Left cardiac atrium (tissue), 4 donors: ENCODE results near the gene RAD18. TPM values are rescaled to one million over a fixed set of nuclear protein-coding genes. Genes with fewer than 3 reads are reported as not detected.

Source experiments
- ATAC-seq, 2 donors: fragments of 200-7000 bp; cut with Tn5 transposase; one replicate each; pipeline ENCODE4 v1.9.1; 2020; ENCODE audit warnings: mild to moderate bottlenecking in 2 of 2, moderate library complexity in 2 of 2
- DNase-seq: peaks from one replicate; pipeline ENCODE4 v3.0.0-alpha.2; 2020
- intact Hi-C, 2 donors: fragments of 100-400 bp; cut with DNase I; formaldehyde crosslinking; loops; one replicate each; pipeline versions ENCODE4 v1.14.1 to v1.15.1; 2022 to 2023
- total RNA-seq, 2 donors: library from RNA; stranded (reverse); fragmentation: NEBNext Ultra II Directional; extraction: Animal tissue kit (Norgen Biotek cat#: 25700); gene quantifications; one replicate each; pipeline ENCODE4 v1.2.1, GENCODE V29; 2021
- donor health status: DM: no; HTN: yes; CAD: no.
- donor health status: DM: no; HTN: yes; CAD: no; lungs with severe emphysema.
- donor health status: DM: yes; HTN: yes; CAD: no.
- donor health status: Dilated cardiomyopathy.

RAD18 gene
- total RNA-seq, 2 donors from 2014 or later, result 4.2 to 13.5 TPM

DNA sequence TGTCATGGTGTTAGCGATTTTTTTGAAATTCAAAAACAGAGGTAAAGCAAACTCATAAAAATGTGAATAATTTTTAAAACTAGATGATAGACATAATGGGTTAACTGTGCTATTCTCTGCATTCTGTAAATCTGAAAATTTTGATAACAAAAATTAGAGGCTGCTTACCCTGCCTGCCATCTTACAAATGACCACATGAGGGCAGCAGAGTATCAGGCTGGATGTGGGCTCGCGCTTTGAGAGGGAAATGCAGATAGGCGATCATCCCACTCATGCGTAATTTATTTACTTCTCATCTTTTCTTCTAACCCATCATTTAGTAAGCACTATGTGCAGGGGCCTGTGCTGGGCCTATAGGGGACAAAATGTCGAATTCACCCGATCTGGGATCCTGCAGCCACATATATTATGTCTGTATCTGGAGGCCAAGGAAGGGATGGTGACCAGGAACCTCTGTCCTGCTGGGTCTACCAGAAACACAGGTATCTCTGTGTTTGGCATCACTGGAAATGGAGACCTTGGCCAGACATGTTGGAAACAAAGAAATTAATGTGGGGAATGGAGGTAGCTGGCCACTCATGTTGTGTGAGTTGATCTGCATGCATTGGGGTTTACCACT is 7.8 kb upstream of the RAD18 start:
- intact Hi-C loops, result loop anchor here (1.0 to 5.0 kb wide), 3 partner anchors 96 to 331 kb away; no protein-coding TSS in a partner anchor
- DNase-seq, result peak; percentile 50
- ATAC-seq, result peak; percentile 65 to 68

DNA sequence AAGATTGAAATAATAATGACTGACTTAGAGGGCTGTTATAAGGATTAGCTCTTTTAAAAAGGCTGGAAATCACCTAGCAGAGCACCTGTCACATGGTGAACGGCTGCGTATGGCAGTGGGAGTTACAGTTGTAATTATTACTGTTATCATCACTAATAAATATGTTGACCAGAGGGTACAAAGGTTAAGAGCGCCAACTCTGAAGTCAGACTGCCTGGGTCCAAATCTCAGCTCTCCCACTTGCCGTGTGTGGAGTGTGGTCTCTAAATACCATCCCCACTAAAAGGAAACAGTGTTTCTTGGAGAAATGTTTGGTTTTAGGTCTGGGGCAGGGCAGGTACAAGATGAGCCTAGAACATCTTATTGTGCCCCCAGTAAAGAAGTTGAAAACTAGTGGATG is 6.0 kb upstream of the RAD18 start:
- ATAC-seq (no peak), DNase-seq (no peak)
- intact Hi-C loops, result loop anchor here in 1 of 2 donors (10.0 kb wide), 1 partner anchor 466 kb away; no protein-coding TSS in a partner anchor

DNA sequence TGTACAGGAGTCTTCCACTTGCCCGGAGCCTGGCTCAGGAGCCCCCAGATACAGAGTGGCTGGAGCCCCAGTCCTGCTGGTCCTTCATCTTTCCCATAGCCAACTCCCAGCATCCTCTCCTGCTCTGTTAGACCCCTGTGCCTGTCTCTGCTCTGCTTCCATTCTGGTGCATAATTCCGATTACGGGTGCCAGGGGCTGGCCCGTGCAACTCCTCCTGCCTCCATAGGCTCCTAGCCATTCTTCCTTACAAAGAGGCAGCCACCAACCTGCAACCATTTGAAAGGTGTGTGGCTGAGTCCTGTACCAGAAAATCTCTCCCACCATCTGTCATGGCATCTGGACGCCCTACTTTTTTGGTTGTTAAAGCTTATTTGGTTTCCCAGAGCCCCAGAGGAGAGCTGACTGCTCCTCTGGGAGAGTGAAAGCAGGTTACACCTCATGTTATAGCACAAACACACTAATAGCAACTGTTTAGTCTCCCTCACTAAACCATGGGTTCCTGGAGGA is 5.2 kb upstream of the RAD18 start:
- ATAC-seq, result no peak
- intact Hi-C loops, result loop anchor here in 1 of 2 donors (10.0 kb wide), 1 partner anchor 466 kb away; no protein-coding TSS in a partner anchor

DNA sequence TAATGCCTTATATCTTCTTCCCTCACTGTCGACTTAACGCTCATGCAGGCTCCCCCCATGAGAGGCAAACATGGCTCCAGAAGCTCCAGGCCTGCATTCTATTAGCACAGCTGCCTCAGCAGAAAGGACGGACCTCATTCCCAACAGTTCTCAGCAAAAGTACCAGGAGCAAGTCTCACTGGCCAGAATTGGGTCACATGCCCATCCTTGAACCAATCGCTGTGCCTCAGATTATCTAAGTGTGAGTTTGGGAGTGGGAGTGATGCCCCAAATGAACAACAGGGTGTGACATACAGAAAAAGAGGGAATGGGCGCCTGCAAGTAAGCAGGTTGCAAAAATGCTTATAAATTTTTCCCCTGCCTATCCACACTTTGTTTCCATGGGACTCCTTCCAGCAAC is 4.3 kb upstream of the RAD18 start:
- intact Hi-C loops, result loop anchor here in 1 of 2 donors (10.0 kb wide), 1 partner anchor 467 kb away; no protein-coding TSS in a partner anchor
- no peak for ATAC-seq
- no peak for DNase-seq

More for the DNA sequence above, 5.2 kb upstream of the RAD18 start:
- DNase-seq, result no peak

DNA sequence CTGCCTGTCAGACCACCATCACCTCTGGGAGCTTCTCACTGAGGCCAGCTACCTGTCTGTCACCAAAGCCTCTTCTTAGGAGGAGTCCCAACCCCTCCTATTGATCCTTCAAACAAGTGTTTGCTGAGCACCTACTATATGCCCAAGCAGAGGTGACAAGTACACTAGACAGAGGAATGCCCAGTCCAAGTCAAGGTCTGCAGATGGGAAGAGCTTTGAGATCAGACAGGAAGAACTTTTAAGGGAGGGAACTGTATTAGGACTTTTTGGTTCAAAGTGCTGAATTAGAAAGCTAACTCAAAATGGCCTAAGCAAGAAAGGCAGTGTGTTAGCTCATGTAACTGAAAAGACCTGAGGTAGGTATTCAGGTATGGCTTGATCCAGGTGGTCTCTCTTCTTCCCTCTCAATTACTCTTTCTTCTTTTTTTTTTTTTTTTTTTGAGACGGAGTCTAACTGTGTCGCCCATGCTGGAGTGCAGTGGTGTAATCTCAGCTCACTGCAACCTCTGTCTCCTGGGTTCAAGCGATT is 3.6 kb upstream of the RAD18 start:
- no peak for DNase-seq
- intact Hi-C loops, result loop anchor here in 1 of 2 donors (10.0 kb wide), 1 partner anchor 468 kb away; no protein-coding TSS in a partner anchor
- no peak for ATAC-seq

DNA sequence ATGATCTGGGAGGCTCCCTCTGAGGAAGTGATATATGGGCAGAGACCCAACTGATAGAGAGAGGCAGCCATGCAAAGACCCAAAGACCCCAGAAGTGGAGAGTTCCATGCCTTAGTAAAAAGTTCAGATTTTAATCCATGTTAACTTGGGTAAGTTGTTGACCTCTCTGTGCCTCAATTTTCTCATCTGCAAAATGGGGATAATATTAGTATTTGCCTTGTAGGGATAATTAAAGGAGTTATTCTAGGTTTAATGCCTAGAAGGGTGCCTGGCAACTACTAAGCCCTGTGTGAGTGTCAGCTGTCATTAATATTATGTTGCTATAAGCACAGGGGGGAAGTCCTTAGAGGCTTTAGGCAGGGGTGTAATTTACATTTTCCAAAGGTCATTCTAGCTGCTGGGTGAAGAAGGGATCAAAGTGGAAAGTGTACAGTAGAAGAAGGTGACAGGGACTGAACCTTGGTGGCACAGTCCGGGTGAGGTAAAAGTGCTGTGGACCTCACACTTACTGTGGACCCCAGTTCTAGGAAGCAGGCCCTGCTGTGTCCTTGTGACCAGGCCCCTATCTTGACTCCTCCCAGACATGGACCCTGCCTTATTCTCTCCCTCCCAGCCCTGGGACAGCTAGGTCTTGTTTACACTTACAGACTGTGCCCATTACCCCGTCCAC is 3.0 kb upstream of the RAD18 start:
- DNase-seq (no peak), ATAC-seq (no peak)
- intact Hi-C loops, result loop anchor here in 1 of 2 donors (10.0 kb wide), 1 partner anchor 469 kb away; no protein-coding TSS in a partner anchor

DNA sequence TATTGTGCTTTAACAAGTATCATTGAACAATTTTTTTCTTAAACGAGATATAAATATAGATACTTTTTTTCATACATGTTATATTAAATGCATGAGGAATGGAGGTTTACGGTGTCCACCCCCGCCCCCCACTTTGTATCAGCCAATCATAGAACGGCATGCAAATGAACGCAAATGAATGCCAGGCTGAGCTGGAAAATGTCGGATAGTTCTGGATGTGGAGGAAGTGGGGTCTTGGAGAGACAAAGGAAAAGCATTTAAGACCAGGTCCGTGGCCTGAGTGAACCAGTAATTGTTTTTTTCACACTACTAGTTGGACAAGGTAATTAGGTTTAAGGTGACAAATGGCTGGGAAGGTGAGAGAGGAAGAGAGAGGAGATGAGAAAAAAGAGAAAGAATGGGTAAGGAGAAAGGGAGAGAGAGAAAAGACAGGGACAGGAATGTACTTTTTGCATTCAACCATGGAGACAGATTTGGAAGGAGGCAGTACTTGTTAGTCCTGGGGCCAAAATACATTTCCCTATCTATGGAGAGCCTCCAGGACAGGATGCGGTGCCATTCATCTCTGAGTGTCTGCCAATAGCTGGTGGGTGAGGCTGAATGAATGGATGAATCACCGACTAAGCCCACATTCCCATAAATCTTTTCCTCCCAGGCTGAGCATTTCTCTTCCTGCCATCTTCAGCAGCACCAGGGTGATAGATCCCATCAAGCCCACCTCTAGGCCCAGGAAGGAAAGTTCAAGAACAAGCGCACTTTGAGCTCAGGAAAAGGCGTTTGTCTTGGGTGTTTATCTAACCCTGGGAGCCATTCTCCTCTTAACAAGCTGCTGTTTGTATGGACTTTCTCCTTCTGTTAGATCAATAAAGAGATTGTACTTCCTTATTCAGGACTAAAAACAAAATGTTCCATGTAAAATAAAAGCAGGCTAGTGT is 1.4 kb upstream of the RAD18 start:
- DNase-seq (no peak), ATAC-seq (peak in 1 of 2 donors; percentile 69)
- intact Hi-C loops, result loop anchor here in 1 of 2 donors (10.0 kb wide), 1 partner anchor 470 kb away; no protein-coding TSS in a partner anchor

DNA sequence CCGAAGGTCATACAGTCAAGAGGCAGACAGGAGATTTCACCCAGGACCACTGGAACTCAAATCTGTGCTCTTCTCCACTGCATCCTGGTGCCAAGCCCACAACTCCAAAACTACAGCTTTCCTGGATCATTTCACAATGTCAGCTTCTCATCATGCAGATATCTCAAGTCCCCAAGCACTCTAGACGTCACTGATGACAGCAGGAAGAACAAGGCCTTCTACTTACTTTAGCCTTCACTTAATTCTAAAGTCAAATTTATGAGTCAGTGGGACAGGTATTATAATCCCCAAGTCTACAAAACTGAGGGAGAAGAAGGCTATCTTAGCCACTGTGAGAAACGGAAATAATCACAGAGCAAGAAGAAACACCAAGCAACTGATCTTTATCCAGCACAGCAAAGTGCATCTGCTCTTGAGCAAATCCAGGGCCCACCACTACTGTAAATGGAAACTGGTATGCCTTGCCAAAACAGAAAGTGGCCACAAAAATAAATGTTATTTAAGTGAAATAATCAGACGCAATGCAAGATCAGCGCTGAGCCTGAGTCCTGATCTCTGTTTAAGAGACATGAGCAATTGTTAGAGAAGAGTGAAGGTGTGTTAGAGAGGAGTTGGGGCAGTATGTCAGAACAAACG is 928 bp downstream of the RAD18 start:
- no peak for ATAC-seq
- no peak for DNase-seq
- intact Hi-C loops, result loop anchor here in 1 of 2 donors (10.0 kb wide), 1 partner anchor 472 kb away; no protein-coding TSS in a partner anchor

DNA sequence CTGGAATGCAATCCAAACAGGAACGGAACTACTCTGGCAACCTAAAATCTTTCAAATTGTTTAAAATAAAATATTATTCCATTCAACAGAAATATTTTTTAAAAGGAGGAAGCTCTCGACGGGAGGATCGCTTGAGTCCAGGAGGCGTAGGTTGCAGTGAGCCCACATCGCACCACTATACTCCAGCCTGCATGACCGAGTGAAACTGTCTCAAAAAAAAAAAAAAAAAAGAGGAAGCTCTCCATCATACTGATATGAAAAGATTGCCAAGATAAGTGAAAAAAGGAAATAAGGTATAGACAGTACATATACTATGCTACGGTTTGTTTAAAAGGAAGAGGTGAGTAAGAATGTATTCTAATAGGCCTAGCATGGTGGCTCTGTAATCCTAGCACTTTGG is 3.6 kb downstream of the RAD18 start:
- ATAC-seq, result no peak
- DNase-seq, result no peak
- intact Hi-C loops, result loop anchor here in 1 of 2 donors (10.0 kb wide), 1 partner anchor 475 kb away; no protein-coding TSS in a partner anchor

DNA sequence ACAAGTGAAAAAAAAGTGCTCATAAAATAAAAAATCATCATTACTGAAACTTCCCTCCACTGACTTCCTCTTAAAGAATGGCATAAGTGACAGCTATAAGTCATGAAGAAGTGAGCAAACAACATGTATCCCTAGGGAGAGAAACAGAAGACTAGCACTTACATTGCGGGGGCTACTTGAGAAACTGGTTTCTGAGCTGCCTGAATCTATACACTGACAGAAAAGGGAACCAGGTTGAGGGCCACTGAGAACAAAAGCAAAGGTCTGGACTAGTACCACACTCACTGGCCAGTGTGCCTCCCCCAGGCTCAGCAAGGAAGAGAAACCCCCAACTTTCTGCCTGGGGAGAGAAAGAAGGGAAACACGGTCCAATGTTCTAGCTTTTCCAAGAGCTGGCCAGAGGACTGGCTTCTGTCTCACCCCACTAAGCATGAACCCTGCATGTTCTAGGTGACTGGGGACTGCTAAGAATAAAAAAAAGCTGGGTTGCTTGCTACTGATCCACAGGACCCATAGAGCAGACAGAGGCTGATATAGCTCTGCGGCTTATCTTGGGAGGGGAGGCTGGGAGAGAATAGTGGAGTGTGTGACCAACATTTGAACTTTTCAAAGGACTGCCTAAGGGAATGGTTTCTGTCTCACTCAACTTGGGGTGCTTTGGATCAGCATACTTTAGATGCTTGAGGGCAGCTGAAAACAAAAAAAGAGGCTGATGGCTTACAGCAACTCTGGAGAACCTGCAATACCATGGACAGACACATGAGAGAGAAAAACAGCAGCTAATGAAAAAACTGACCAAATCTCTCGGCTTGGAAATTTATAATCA is 8.1 kb downstream of the RAD18 start:
- intact Hi-C loops, result no loop called here
- DNase-seq (no peak), ATAC-seq (peak; percentile 58 to 67)

DNA sequence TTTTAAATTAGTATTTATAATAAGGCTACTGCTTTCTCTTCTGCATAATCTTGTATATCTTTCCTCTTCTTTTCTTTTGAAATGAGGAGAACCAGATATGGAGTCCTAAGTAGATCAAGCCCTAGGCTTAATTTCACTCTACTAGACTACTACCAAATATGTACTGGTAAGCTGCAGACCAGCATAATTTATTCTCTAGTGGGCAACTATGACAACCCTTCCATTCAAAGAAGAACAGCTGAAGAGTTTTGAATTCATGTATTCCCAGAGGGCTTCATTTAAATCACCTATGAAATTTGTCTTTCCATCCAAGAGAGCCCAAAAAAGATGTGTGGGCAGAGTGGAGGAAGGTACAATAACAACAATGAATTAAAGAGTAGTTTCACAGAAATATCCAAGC is 10.0 kb downstream of the RAD18 start:
- ATAC-seq, result no peak
- DNase-seq, result no peak
- intact Hi-C loops, result no loop called here

DNA sequence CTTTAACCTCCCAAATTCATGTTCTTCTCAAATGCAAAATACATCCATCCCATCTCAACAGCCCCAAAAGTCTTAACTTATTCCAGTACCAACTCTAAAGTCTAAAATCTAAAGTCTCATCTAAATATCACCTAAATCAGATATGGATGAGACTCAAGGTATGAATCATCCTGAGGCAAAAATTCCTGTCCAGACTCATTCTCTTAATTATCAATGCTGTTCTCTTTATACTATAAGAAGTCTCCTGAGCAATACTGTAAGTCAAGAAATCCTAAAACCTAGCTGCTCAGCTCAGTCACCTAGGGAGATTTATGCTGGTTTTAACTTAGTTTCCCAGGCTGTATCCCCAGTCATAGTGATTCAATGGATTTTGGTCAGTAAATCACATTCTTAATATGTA is 11.1 kb downstream of the RAD18 start:
- no peak for ATAC-seq
- DNase-seq, result no peak
- intact Hi-C loops, result no loop called here

DNA sequence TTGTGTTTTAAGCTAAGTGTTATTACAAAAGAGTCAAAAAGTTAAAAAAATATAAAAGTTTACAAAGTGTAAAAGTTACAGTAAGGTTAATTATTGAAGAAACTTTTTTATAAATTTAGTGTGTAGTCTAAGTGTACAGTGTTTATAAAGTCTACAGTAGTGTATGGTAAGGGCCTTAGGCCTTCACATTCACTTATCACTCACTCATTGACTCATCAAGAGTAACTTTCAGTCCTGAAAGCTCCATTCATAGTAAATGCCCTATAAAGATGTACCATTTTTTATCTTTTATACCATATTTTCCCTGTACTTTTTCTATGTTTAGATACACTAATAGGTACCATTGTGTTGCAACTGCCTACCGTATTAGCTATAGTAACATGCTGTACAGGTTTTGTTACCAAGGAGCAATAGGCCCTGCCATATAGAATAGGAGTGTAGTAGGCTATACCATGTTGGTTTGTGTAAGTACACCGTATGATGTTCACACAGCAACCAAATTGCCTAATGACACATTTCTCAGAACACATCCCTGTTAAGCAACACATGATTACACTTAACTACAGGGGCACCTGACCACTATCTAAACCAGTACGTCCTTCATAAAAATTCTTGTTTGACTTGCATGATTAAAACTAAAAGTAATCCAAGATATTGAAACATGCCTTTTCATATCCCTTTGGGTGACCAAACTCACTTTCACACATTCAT is 17.2 kb downstream of the RAD18 start:
- DNase-seq (no peak), ATAC-seq (no peak)
- intact Hi-C loops, result no loop called here

DNA sequence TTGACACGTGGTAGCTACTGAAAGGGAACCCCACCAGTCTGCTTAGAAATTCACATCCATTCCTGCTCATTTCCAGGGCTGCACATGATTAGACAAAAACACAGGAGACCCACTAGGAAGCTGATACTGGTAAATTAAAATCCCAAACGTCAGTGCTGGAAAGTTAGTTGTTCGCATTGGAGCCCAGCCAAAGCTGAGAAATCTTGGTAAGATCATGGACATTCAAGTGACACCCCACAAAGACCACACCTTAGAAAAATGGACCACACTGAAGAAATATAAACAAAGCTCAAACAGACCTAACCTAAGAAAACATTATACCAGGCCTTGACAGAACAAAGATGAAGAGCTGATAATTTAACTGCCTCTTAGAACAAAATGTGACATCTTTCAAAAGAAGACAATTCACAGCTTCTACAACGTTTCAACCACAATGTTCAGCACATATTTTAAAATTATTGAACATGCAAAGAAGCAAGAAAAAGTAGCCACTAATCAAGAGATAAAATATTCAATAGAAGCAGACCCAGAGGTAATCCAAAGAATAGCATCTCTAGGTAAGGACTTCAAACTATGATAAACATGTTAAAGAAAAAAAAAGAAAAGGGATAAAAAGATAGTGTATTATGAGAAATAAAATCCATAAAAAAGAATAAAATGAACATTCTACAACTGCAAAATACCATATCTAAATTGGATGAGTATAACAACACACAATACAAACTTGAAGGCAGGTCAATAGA is 20.4 kb downstream of the RAD18 start:
- no peak for DNase-seq
- no peak for ATAC-seq
- intact Hi-C loops, result no loop called here

DNA sequence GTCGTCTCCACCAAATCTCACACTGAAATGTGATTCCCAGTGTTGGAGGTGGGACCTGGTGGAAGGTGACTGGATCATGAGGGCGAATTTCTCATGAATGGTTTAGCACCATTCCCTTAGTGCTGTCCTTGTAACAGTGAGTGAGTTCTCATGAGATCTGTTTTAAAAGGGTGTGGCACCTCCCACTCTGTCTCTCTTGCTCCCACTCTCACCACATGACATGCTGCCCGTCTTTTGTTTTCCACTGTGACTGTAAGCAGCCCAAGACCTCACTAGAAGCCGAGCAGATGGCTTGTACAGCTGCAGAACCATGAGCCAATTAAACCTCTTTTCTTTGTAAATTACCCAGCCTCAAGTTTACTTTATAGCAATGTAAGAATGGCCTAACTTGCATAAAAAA is 21.2 kb downstream of the RAD18 start:
- no peak for DNase-seq
- no peak for ATAC-seq
- intact Hi-C loops, result no loop called here

DNA sequence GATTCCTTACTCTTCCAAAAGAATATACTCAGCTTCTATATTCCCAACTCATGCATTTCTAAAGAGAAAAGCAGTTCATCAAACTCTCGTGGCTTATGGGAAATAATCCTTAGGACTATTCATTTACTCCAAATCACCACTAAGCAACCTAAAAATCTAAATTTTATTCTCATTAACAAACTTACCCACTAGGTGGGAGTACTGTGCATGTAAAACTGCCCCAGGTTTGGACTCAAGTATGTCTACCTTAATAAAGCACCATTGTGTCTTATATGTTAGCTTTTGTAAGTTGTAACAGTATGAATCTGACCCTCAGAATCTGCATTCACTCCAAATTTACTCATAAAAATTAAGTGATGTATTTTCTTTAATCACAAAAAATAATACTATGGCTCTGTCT is 25.3 kb downstream of the RAD18 start:
- ATAC-seq (peak in 1 of 2 donors; percentile 36), DNase-seq (no peak)
- intact Hi-C loops, result no loop called here
